NCI-H748 (cell line): ENCODE measurements around the gene WWOX.

ENCODE experiments used
- DNase-seq: peaks from one replicate; lab custom pipeline; 2025; ENCODE audit not compliant: unreplicated experiment; lab: John Stamatoyannopoulos, UW

WWOX gene

DNA sequence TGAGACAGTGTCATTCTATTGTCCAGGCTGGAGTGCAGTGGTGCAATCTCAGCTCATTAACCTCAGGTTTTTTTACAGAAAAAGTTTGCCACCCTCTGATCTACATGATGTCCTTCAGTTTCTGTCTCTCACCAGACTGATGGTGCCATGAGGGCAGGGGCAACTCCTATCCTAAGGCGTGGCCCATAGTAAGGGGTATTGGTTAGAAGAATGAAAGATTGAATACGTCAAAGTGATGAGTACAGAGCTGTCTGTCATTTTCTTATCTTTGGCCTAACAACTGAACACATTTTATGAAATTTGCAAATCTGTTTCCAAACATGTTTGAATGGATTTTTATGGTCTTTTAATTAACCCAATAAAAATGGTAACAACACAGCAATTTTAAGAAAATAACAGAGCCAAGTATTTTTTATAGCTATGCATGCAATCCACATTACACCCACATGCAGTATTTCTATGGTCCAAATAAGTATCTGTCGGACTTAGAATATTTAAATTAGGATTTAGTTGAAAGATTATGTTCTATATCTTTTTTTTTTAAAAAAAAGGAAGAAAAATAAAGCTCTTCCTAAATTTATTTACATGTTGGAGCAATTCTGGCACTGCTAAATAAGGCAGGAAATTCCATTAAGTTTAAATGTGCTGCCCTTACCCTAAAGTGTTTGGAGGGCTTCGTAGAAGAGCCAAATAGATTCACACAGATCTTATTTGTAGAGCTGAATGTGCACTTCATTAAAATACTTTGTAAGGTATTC lies 192.8 kb downstream of the WWOX start:
- DNase-seq, result no peak

DNA sequence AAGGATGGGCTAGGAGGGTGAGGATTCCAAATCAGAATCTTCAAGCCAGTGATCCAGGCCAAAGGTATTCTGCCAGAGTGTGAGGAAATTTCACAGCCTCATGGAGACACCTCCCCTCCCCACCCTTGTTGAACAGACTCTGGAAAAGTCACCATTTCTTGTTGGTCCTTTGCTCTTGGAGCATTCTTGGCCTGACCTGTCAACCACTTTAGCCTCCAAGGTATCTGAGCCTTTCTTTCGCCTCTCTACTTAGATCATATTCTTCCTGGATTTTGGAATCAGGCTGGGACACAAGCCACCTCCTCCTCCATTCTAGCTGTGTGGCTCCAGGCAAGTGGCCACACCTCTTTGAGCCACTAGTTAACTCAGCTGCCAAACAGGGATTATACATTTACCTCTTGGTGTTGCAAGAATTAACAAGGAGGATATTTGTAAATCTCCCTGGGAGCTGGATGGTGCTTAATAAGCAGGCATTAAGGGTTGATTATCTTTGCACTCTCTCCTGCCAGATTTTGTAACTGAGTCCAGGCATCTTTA lies 193.5 kb downstream of the WWOX start:
- DNase-seq, result no peak

DNA sequence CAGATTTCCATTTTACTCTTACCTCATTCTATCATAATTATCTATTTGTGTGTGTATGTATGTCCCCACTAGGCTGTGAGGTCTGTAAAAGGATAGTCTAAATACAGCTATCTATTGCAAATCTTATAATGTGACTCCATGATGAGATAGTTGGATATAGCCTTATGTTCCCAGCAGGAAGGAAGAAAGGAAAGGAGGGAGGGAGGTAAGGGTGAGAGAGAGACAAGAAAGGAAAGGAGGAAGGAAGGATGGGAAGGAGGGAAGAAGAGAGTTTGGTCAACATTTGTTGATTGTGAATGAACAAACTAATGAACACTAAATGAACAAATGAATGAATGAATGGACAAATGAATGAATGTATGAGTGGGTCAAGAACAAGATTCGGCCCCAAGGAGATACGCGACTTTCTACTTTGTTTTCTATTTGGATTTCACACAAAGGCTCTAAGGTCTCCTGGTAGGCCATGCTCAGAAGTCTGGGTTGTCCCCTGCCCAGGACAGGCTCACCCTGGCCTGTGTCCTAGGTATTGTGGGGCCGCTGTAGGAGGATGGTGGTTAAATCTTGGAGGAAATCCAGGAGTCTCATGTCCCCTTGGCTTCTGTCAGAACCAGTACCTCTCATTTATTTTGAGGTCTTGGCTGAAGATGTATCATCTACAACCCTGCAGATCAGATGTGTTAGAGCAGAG lies 195.2 kb downstream of the WWOX start:
- DNase-seq, result no peak

DNA sequence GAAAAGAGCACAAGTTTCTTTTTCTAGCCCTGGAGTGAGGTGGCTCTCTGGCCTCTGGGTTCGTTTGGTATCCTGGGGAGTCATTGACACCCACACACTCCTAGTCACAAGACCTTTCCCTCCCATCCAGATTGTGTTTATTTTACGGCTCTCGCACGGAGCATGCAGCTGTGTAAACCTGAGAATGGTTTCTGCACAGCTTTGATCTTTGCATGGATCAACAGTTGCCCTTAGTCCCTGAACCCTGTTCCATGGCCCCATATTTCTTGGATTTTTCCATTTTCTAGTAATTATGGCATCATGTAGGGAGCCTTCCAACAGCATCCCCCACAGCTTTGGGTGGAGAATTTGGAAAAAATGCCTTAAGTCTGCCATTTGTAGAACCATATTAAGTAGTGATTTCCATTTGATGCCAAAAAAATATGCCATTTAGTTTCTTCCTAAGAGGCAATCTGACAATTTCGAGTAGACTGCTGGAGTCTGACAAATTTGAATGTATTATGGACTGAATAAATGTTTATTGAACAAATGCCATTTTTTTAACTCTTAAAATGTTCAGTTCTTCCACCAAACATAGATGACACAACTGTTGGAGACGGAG lies 197.7 kb downstream of the WWOX start:
- peak; percentile 87 for DNase-seq

DNA sequence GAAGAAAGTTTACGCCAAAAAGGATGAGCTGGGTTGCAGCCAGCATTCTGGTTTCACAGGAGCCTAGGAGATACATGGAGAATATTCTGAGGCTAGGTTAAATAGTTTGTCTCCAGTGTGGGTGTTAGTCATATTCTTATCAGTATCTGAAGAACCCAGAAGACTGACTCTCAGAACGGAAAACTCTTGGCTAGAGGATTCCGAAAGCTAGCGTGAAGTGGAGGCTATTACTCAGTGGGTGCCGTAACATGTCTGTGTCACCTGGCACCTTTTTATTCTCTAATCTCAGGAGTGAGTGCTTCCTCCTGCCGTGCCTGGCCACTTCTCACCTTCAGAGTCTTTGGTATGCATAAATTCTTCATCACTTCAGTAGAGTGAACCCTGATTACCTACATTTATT lies 199.5 kb downstream of the WWOX start:
- no peak for DNase-seq

DNA sequence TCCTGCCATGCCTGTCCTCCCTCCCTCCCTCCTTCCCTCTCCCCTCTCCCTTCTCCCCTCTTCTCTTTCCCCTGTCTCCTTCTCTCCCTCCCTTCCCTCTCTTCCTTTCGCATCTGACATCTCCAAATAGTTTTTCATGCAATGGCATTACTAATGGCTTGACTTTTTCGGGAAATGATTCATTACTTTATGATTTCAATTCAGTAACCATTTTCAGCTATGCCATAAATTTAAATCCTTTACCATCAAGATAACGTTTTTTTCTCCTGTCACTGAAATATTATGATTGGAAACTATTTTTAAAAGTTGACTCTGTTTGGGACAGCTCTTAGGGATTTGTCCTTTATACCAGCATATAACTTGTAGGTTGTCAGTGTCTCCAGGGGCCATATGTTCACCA lies 201.0 kb downstream of the WWOX start:
- DNase-seq, result no peak

DNA sequence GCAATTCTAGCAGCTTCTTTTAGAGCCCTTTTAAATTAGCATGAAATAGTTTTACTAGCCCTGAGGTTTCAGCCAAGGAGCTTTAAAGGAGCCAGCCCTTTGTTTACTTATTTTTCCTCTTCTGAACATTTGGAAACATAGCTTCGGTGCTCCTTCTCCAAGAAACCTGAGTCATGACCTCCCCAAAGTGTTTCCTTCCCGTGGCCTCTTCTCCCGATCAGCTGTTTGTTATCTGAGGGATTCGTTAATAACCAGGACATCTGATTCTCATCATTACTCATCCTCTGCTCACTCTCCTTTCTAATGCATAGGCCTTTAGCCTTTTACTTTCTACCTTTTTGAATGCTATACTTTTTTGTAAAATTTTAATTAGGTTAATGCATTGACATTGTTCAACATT lies 204.5 kb downstream of the WWOX start:
- DNase-seq, result no peak

DNA sequence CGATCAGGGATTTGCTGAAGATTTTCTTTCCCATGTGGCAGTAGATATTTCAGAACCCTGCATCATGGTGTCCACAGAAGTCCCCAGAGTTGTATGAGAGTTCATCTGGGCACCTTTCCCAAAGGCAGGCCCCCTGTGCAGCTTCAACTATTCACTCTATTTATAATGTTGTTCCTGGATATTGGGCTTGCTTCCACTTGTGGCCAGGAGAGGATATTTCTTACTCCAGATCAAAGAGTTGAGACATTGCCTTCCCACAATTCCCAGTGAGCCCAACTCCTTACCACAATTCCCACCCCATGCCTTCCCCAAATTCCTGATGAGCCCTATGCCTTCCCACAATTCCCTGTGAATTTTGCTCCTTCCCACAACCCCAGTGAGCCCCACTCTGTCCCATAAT lies 206.9 kb downstream of the WWOX start:
- DNase-seq, result no peak

DNA sequence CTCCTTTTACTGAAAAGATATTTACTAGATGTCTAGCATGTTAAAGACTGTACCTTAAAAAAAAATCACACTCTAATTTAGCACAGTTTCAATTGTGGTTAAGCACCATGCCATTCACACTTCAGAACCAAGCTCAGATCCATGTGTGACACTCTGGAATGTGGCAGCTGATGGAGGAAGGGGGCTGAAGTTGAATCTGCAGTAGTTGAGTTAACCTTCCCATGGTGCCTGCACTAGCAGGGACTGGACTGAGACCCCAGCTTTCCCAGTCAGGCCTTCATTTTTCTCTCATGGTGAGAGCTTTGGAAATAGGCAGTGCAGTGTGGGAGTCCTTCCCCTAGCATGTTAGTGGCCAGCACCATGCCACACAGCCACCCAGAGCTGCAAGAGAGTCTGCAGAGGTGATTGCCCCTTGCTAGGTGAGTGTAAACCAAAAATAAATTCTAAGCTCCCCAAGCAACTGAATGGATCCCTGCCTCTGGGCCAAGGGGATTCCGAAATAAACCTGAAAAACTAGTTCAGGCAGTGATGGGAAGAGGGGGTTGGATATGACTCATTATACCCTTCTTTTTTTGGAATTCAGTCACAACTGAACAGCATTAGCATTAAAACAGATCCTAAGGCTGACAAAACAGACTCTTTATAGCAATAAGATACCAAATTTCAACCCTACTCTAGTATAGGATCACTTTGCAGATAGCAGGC lies 208.5 kb downstream of the WWOX start:
- no peak for DNase-seq

DNA sequence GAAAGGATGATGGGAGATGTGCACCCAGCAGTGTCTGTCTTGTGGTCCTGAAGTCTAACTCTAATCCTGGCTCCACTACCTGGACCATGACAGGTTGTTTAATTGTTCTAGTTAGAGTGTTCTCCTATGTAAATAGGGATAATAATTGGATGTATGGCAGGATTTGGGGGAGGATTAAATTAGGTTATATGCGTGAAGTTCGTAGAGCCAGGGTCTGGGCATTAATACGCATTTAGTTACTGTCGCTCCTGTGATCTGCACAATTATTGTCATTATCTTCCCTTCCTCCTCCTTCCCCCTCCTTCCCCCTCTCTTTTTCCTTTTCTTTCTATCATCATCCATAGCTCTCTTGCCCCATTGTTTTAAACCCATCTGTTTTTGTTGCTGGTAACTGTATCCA lies 210.3 kb downstream of the WWOX start:
- no peak for DNase-seq

DNA sequence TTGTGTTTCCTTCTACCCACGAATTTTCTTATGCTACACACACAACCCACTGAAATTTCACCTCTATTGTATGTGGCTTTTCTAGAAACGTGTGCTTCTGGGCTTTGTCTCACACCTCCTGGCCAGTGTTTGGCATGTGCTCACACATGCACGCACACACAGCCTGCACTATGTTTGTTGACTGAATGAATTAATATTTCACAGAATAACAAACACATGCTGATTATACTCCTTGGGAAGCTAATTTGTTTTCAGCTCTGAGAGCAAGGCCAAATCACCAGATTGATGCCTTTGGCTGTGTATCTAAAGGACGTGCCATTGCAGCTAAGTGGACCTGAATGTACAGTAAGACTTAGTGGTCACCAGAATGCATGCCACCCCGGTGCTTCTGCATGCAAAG lies 210.7 kb downstream of the WWOX start:
- no peak for DNase-seq

DNA sequence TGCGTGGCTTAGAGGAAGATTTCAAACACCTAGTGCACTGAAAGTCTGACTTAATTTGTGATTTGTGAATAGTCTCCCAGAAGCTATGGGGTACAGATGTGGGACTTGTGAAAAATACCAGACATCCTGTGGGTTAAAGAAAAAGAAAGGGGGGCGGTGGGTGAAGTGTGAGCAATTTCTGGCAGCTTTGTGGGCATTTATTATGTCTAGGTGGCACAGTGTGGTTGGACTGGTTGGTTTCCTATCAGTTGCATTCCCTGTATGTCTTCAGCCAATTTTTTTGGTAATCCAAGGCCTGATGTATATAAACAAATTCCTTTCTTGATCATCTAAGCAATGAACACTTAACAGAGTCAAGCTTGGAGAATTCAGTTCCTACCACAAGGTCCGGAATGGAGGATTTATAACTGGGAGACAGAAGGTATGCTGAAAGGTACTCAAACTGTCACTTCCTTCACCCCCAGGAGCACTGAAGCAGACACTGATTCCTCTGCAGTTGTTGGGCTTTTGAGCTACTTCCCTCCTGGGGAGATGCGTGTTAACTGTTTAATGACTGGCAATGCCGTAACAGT lies 211.6 kb downstream of the WWOX start:
- DNase-seq, result no peak

DNA sequence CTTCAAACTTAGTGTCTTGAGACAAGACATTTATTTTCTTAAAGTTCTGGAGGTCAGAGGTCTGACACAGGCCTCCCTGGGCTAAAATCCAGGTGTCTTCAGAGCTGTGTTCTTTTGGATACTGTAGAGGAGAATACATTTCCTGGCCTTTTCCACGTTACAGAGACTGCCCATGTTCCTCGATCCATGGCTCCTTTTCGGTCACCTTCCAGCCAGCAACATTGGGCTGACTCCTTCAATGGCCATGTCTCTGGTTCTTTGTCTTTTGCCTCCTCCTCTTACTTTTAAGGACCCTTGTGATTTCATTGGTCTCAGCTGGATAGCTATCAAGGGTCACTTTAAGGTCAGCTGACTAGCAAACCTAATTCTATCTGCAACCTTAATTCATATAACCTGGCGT lies 212.4 kb downstream of the WWOX start:
- DNase-seq, result no peak

DNA sequence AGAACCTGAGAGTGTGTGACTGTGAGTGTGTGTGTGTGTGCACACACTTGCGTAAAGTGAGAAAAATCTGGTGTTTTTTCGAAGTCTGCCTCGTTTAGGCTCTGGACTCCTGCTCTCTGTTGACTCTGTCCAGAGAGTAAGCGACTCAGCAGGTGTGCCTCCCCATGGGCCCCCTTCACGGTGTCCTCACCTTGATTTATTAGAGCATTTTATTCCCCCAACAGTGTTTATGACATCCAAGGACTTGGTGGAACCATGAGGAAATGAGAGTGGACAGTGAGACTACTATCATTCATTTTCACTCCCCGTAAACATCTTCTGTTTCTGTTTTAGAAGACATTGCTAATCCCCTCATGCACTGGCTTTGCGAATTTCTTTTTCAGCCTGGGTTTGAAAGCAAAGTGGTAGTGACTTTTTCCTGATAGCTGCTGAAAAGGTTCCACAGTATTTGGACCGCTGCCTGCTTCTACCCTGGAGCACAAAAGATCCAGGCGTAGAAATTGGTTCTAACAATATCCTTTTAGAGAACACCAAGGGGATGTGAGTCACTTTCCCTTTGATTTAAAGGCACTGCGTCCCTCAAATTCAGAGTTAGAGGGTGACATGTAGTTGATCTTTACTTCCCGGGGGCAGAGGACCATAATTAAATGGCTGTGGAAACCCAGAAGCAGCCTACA lies 218.2 kb downstream of the WWOX start:
- DNase-seq, result no peak

DNA sequence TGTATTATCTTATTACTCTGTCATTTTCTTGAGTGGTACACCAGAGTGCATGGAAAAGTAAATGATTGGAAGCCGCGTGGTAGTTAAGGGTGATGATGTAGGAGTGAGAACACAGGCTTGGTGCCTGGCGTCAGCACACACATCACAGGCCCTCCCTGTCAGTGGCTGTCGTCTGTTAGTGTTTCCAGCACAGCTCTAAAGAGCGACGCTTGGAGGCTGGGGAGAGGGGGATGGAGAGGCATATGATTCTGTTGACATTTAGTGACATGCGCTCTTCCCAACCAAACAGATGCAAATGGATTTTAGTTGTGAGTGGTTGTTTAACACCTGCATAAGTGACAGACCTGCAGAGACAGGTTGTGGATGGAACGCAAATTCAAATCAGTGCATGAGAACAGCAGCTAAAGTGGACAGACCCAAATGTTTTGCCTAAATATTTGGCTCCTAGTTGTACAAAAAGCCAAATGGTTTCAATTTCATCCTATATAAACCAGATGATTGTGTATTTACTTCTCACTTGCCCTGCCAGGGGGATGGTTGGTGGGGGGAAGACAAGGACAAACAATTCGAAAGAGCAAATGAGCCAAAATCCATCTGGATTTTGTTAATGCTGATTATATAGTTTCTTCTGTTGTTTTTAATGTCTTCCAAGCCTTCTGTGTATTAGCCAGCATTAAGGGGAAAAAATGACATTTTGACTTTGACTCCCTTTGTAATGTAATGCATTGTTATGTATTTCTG lies 222.3 kb downstream of the WWOX start:
- DNase-seq, result peak; percentile 61

DNA sequence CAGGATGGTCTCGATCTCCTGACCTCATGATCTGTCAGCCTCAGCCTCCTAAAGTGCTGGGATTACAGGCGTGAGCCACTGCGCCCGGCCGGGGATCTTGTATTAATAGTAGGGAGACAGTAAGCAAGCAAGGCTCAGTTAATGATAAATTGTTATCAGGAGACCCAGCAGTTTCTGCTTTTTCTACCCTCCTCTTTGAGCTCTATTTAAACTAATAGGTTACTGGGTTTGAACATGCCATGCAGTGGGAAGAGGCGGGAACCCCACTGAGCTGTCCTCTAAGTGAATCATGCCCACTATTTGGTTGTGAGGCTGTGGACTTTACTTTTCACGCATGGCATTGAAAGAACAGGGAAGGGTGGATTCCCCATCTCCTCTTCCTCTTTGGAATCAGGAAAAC lies 223.9 kb downstream of the WWOX start:
- DNase-seq, result no peak

DNA sequence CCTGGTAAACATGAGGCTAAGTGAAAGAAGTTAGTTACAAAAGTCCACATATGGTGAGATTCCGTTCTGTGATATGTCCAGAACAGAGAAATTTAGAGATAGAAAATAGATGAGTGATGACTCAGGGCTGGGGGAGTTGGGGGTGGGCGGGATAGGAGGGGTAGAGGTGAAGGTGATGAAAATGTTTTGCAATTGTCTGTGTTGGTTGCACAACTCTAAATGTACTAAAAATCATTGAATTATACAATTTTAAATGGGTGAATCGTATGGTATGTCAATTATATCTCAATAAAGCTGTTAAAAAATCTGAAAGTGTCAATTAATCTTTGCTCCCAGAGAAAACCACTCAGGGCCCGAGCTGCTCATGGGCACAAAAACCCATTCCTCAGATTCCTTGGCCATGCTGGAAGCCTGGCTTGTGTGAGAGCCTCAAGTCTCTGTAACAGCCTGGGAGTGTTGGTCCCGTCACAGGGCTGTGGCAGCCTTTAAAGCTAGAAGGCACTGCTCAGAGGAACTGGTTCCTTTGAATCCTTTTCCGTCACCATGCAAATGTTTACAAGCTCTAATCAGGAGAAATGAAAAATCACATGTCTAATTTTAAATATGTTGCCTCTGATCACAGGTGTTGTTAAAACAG lies 225.3 kb downstream of the WWOX start:
- peak; percentile 5 for DNase-seq

DNA sequence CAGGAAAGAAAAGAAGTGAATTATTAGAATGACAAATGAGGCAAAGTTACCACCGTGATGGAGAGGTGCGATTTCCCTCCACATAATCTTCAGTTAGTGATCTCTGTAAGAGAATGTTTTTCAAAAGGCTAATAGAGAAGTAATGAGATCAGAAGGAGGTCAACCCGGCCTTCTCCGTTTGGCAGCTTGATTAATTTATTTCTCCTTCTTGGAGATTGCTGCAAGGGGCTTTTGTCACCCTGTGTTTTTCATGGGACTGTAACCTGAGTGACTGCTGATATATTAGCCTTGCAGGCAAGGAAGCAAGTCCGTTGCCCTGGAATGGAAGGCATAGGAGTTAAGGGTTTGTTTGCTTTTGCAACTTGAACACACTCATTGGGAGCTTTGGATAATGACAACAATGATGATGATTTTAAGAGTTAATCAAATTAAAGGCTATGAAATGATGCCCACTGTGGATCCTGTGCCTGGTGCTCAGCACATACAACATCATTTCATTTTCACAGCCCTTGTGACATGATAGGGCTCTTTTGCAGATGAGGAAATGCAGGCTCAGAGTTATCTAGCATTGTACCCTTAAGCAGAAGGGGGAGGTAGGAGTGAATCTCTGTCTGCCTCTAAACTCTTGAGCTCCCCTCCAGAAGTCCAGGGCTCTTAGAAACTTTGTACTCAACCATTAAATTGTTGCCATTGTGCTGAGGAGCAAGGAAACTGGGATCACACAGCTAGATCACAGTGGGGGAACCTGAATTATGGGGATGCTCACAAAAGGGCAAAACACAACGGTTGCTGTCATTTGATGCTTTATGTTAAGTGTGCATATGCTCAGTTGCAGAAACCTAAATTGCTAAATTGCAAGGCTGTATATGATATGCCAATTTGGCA lies 226.3 kb downstream of the WWOX start:
- DNase-seq, result peak; percentile 40
